8988T (cell line): ENCODE measurements around the gene MSRB1.
"Not testable (repeated sequence)": the region's sequence is repeated elsewhere in the genome, so short reads cannot be mapped to it uniquely, and the experiment has no call there.

Experiments used
- DNase-seq: peaks from one replicate; pipeline ENCODE4 v3.0.0; 2011

Gene MSRB1

GRCh38 chr16:1978476-1979120 is 35.6 kb upstream of the MSRB1 start:
- DNase-seq = no peak

- no peak for DNase-seq
Observed at GRCh38 chr16:1977875-1978268, 34.9 kb upstream of the MSRB1 start.

GRCh38 chr16:1976951-1977874 is 34.2 kb upstream of the MSRB1 start:
- no peak for DNase-seq

GRCh38 chr16:1976216-1976520 is 33.2 kb upstream of the MSRB1 start:
- DNase-seq = no peak

- no peak for DNase-seq
Observed at GRCh38 chr16:1975432-1976215, 32.6 kb upstream of the MSRB1 start.

GRCh38 chr16:1974157-1975070 is 31.4 kb upstream of the MSRB1 start:
- DNase-seq = no peak

GRCh38 chr16:1973461-1974156 is 30.6 kb upstream of the MSRB1 start:
- no peak for DNase-seq

GRCh38 chr16:1972490-1972877 is 29.5 kb upstream of the MSRB1 start:
- DNase-seq = no peak

- DNase-seq = peak; percentile 96
Observed at GRCh38 chr16:1971796-1972489, 28.9 kb upstream of the MSRB1 start, which contains the start of gene TBL3. Gene TBL3 (plus strand): TSS chr16:1972053. CDS start chr16:1972165, 112 bp downstream.

GRCh38 chr16:1968146-1968953 is 25.4 kb upstream of the MSRB1 start:
- DNase-seq = no peak

- no peak for DNase-seq
Observed at GRCh38 chr16:1966460-1966859, 23.5 kb upstream of the MSRB1 start, which contains the start of gene RNF151. Gene RNF151 (plus strand): TSS chr16:1966856. CDS start chr16:1966882, 26 bp downstream.

- DNase-seq = no peak
Observed at GRCh38 chr16:1965396-1966001, 22.5 kb upstream of the MSRB1 start.

GRCh38 chr16:1964506-1965395 is 21.8 kb upstream of the MSRB1 start, which contains the start of gene RPS2:
Gene RPS2 (minus strand): TSS chr16:1964826. CDS start chr16:1964625, 201 bp downstream.
- DNase-seq = peak; percentile 99

- DNase-seq = no peak
Observed at GRCh38 chr16:1963806-1964505, 21.0 kb upstream of the MSRB1 start.

GRCh38 chr16:1962161-1963153 is 19.5 kb upstream of the MSRB1 start:
- not testable (repeated sequence) for DNase-seq

- DNase-seq = no peak
Observed at GRCh38 chr16:1961651-1962067, 18.7 kb upstream of the MSRB1 start.
